Kidney (tissue), 14 donors: ENCODE measurements around the gene FRZB. TPM values are rescaled to one million over a fixed set of nuclear protein-coding genes. Genes with fewer than 3 reads are reported as not detected.

Experiments used
- DNase-seq, 5 donors: peaks; one replicate each; pipeline ENCODE4 v3.0.0-alpha.2; 2013 to 2020
- FAIRE-seq: peaks from 2 replicates; lab custom pipeline; 2012; peaks lifted over from hg19 to GRCh38; lab: Jason Lieb, UNC
- H3K27ac ChIP-seq, 2 donors: one replicate each; pipeline ENCODE4 v1.7.0; 2013; ENCODE audit warnings: low read depth in 2 of 2, low read length in 2 of 2, inconsistent platforms in 1 of 2
- H3K27me3 ChIP-seq: one replicate; pipeline ENCODE4 v1.7.1; 2013; ENCODE audit warnings: low read length, inconsistent platforms; ENCODE audit not compliant: control insufficient read depth, insufficient read depth
- H3K36me3 ChIP-seq, 3 donors: one replicate each; pipeline versions ENCODE4 v1.7.0 to v1.7.1; 2013; ENCODE audit warnings: low read length in 3 of 3, control low read depth in 1 of 3, inconsistent platforms in 1 of 3; ENCODE audit not compliant: insufficient read depth in 3 of 3, control insufficient read depth in 2 of 3
- H3K4me1 ChIP-seq, 3 donors: one replicate each; pipeline versions ENCODE4 v1.7.0 to v1.7.1; 2013; ENCODE audit warnings: low read length in 3 of 3, inconsistent platforms in 1 of 3, low read depth in 1 of 3; ENCODE audit not compliant: control insufficient read depth in 2 of 3, insufficient read depth in 2 of 3
- H3K4me3 ChIP-seq, 3 donors: one replicate each; pipeline versions ENCODE4 v1.7.0 to v1.8.1; 2013; ENCODE audit warnings: low read length in 3 of 3, control low read depth in 1 of 3, inconsistent platforms in 1 of 3
- H3K9ac ChIP-seq, 3 donors: one replicate each; pipeline versions ENCODE4 v1.7.0 to v1.7.1; 2013; ENCODE audit warnings: low read length in 3 of 3, control low read depth in 1 of 3, inconsistent platforms in 1 of 3
- H3K9me3 ChIP-seq, 3 donors: one replicate each; pipeline versions ENCODE4 v1.7.0 to v1.7.1; 2013; ENCODE audit warnings: low read length in 3 of 3, control low read depth in 1 of 3, inconsistent platforms in 1 of 3; ENCODE audit not compliant: control insufficient read depth in 2 of 3, insufficient read depth in 1 of 3
- intact Hi-C: fragments of 100-400 bp; cut with DNase I; formaldehyde crosslinking; loops from one replicate; pipeline ENCODE4 v1.11.1; 2022
- polyA plus RNA-seq: library from polyadenylated mRNA; stranded (reverse); fragments of 350-450 nt; fragmentation: Illumina TruSeq; extraction: RNeasy Lipid Tissue Mini Kit (QIAGEN cat#74804); gene quantifications from one replicate; pipeline ENCODE4 v1.2.3, GENCODE V29; 2014; ENCODE audit warnings: low read depth, low replicate concordance; ENCODE audit not compliant: insufficient read depth
- total RNA-seq: library from RNA; stranded (reverse); fragmentation: NEBNext Ultra II Directional; extraction: Animal tissue kit (Norgen Biotek cat#: 25700); gene quantifications from one replicate; pipeline ENCODE4 v1.2.1, GENCODE V29; 2021
- TF ChIP-seq, protein P1 (sequence below): IDR thresholded peaks from 3 replicates; pipeline ENCODE4 v1.5.1; 2012; ENCODE audit warnings: mild to moderate bottlenecking, moderate library complexity, borderline replicate concordance; ENCODE audit not compliant: insufficient read depth; ENCODE audit errors: extremely low read depth
- donor health status: control.
- donor health status: control.
- donor health status: control.
- donor health status: control.
- donor health status: control.
- donor health status: DM: yes; HTN: yes; CAD: no.
- donor health status: Normal renal cell carcinoma (clear cell type).

The FRZB gene
- total and polyA plus RNA-seq, 2 donors from 2014 or later: 12.9 to 21.3 TPM

DNA sequence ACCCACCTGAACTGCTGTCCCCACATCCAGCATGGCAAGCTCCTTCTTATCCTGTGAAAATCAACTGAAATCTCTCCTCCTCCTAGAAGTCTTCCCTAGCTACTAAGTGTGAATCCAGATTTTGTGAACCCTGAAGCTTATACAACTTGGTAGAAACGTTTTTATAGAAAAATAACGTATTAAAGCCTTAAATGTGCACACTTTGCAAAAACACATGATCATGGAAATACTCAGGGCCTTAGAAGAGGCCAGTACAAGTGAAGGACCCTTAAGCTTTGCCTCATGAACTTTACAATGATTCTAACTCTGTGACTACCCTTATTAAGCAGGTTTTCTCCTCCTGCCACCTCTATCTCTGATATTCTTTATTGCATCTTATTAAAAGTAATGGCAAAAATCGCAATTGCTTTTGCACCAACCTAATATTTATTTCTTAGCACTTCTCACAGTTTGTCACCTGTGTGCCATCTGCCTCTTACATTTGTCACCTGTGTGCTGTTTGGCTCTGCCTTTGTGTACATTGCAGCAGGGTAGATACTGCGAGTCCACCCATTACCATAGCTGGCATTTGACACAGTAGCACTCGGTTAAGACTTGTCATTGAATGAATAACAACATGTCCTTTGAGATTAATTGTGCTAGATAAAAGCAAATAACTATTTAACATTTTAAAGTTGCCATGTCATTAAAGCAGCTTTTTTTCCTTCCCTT lies 42.2 kb downstream of the FRZB start:
- TF ChIP-seq, protein P1, sequence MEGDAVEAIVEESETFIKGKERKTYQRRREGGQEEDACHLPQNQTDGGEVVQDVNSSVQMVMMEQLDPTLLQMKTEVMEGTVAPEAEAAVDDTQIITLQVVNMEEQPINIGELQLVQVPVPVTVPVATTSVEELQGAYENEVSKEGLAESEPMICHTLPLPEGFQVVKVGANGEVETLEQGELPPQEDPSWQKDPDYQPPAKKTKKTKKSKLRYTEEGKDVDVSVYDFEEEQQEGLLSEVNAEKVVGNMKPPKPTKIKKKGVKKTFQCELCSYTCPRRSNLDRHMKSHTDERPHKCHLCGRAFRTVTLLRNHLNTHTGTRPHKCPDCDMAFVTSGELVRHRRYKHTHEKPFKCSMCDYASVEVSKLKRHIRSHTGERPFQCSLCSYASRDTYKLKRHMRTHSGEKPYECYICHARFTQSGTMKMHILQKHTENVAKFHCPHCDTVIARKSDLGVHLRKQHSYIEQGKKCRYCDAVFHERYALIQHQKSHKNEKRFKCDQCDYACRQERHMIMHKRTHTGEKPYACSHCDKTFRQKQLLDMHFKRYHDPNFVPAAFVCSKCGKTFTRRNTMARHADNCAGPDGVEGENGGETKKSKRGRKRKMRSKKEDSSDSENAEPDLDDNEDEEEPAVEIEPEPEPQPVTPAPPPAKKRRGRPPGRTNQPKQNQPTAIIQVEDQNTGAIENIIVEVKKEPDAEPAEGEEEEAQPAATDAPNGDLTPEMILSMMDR: no peak
- no peak overlapping the region for H3K9ac ChIP-seq
- no peak for FAIRE-seq

DNA sequence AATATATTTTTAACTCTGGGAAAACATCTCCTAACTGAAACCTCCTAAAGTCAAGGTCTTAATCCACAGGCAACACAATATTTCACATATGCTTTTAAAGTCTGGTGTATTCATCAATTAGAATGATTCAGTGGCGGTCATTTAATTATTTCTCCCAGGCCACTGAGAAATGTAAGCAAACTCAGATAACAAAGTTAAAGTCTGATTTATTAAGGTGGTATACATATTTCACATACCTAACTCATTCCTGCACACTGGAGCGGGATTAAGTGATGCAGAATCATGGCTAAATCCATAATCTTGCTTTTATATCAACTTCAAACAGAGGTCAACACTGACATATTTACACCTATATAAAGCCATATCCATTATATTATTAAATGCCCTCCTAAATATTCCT lies 43.7 kb downstream of the FRZB start:
- no peak overlapping the region for H3K9ac ChIP-seq
- H3K27me3 ChIP-seq: no peaks in the 10 kb centered on the region
- no peaks in the 10 kb centered on the region for H3K36me3 ChIP-seq
- TF ChIP-seq, protein P1: no peak
- no peaks in the 10 kb centered on the region for H3K9me3 ChIP-seq
- DNase-seq: no peak
- no peak for FAIRE-seq
- no peak overlapping the region for H3K4me3 ChIP-seq
- H3K27ac ChIP-seq: no peak overlapping the region
- peaks cover 4 to 11% (median 6%) of the 10 kb centered on the region in 3 donors for H3K4me1 ChIP-seq
- intact Hi-C loops: no loop called here

More for the DNA sequence above, 42.2 kb downstream of the FRZB start:
- Histone ChIP-seq H3K4me1 (no peaks in the 10 kb centered on the region), H3K36me3 (no peaks in the 10 kb centered on the region), H3K27ac (no peak overlapping the region), H3K9me3 (no peaks in the 10 kb centered on the region), H3K4me3 (no peak overlapping the region), H3K27me3 (no peaks in the 10 kb centered on the region)
- DNase-seq: no peak
- intact Hi-C loops: no loop called here

DNA sequence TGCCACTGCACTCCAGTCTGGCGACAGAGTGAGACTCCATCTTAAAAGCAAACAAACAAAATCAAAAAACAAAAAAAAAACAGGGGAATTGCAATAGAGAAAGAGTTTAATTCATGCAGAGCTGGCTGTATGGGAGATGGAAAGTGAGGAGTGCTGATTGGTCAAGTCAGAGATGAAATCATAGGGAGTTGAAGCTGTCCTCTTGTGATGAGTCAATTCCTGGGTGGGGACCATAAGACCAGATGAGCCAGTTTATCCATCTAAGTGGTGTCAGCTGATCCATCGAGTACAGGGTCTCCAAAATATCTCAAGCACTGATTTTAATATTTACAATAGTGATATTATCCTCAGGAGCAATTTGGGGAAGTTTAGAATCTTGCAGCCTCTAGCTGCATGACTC lies 45.3 kb downstream of the FRZB start:
- Histone ChIP-seq H3K9me3 (no peaks in the 10 kb centered on the region), H3K4me3 (no peak overlapping the region), H3K27me3 (no peaks in the 10 kb centered on the region), H3K36me3 (no peaks in the 10 kb centered on the region), H3K4me1 (peaks cover 4 to 11% (median 6%) of the 10 kb centered on the region in 3 donors), H3K9ac (no peak overlapping the region), H3K27ac (no peak overlapping the region)
- TF ChIP-seq, protein P1: no peak
- FAIRE-seq: no peak
- intact Hi-C loops: no loop called here
- no peak for DNase-seq
